ENCODE data around the gene KATNB1.

DNA sequence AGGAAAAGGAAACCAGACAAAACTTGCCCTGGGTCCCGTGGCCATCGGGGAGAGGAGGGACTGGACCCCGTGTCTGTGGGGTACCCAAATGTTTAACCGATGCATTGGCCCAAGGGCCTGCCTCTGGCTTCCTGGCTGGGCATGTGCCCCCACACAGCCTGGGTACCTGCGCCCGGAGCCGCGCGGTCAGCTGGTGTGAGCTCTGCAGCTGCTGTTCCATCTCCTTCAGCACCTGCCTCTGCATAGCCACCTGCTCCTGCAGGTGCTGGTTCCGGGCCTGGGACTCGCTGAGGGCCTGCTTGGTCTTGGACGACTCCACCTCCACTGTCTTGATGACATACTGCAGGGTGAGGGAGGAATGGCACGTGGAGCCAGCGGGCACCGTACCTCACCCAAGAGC lies 34.8 kb downstream of the KATNB1 start:
- TF ChIP-seq, protein P1, sequence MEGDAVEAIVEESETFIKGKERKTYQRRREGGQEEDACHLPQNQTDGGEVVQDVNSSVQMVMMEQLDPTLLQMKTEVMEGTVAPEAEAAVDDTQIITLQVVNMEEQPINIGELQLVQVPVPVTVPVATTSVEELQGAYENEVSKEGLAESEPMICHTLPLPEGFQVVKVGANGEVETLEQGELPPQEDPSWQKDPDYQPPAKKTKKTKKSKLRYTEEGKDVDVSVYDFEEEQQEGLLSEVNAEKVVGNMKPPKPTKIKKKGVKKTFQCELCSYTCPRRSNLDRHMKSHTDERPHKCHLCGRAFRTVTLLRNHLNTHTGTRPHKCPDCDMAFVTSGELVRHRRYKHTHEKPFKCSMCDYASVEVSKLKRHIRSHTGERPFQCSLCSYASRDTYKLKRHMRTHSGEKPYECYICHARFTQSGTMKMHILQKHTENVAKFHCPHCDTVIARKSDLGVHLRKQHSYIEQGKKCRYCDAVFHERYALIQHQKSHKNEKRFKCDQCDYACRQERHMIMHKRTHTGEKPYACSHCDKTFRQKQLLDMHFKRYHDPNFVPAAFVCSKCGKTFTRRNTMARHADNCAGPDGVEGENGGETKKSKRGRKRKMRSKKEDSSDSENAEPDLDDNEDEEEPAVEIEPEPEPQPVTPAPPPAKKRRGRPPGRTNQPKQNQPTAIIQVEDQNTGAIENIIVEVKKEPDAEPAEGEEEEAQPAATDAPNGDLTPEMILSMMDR (IDR thresholded peaks at IDR 0.05; ENCODE audit: low read length), result no peak
- TF ChIP-seq EZH2phosphoT487 (IDR thresholded peaks at IDR 0.05; ENCODE audit: low read length), result no peak
- no peak for TF ChIP-seq EZH2 (optimal IDR thresholded peaks at IDR 0.05; ENCODE audit: low read depth, low read length)

All from MM.1S (cell line).